Nephron progenitor cell (in vitro differentiated cells): Measurements from ENCODE around the gene GSTT2B.

Experiments
- DNase-seq: peaks from one replicate; pipeline ENCODE4 v3.0.0; 2021
- H3K27ac Mint-ChIP-seq: 2 replicates; pipeline ENCODE4 v1.8.0; 2021; ENCODE audit warnings: mild to moderate bottlenecking, moderate library complexity, mixed read lengths
- H3K27me3 Mint-ChIP-seq: 2 replicates; pipeline ENCODE4 v1.8.0; 2021; ENCODE audit warnings: mild to moderate bottlenecking, low read depth, mixed read lengths; ENCODE audit not compliant: poor library complexity
- H3K36me3 Mint-ChIP-seq: 2 replicates; pipeline ENCODE4 v1.8.0; 2021; ENCODE audit warnings: low read depth, mixed read lengths
- H3K4me1 Mint-ChIP-seq: 2 replicates; pipeline ENCODE4 v1.8.0; 2021; ENCODE audit warnings: mixed read lengths
- H3K4me3 Mint-ChIP-seq: 2 replicates; pipeline ENCODE4 v1.8.0; 2021; ENCODE audit warnings: mild to moderate bottlenecking, moderate library complexity, mixed read lengths
- H3K9me3 Mint-ChIP-seq: 2 replicates; pipeline ENCODE4 v1.8.0; 2021; ENCODE audit warnings: mild to moderate bottlenecking, moderate library complexity, mixed read lengths
- CTCF ChIP-seq: fragments of 200-600 bp; sonication (generic); IDR thresholded peaks from 2 replicates; pipeline ENCODE4 v1.5.0; 2021; ENCODE audit warnings: antibody characterized with exemption

GSTT2B gene

DNA sequence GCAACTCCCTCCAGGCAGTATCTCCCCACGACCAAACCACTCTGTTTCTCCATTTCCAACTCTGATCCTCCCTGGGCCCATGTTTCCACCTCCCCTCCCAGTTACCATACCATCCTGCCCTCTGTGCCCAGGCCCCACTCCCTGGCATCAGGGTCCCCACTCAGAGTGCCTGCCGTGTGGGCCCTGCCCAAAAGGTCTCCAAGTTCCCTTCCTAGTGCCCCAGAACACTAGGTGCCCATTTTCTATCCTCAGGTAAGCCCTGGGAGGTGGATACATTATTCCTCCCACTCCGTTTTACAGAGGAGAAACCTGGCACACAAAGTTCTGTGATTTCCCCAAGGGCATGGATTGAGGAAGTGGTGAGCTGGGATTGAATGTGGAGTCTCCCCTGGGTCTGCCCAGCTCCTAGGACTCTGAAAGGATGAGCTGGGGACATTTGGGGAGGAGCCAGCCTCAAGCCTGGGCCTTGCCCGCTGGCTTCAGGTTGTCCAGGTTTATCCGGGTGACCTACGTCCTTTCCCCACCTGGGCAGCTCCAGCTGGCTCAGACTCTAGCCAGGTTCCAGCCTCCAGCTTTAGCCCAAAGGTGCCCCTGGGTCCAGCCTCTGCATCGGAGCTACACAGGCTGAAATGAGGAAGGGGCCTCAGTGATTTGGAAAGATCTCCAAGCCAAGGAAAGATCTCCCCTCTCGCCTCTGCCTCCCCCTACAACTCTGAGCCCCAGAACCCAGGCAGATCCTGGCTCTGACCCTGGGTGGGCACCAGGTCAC lies 46.4 kb upstream of the GSTT2B start:
- H3K9me3 Mint-ChIP-seq, result no peaks in the 10 kb centered on the region
- no peak for TF ChIP-seq CTCF
- no peak for DNase-seq
- H3K27ac Mint-ChIP-seq, result no peak overlapping the region
- no peaks in the 10 kb centered on the region for H3K36me3 Mint-ChIP-seq
- H3K4me3 Mint-ChIP-seq, result no peak overlapping the region
- H3K4me1 Mint-ChIP-seq, result peaks cover 17% of the 10 kb centered on the region
- peaks cover 11% of the 10 kb centered on the region for H3K27me3 Mint-ChIP-seq

GRCh38 chr22:24006914-24007214 lies 45.9 kb upstream of the GSTT2B start:
- no peak for DNase-seq
- H3K4me1 Mint-ChIP-seq, result peaks cover 16% of the 10 kb centered on the region
- H3K36me3 Mint-ChIP-seq, result no peaks in the 10 kb centered on the region
- peaks cover 11% of the 10 kb centered on the region for H3K27me3 Mint-ChIP-seq
- H3K27ac Mint-ChIP-seq, result no peak overlapping the region
- H3K9me3 Mint-ChIP-seq, result no peaks in the 10 kb centered on the region
- no peak overlapping the region for H3K4me3 Mint-ChIP-seq
- no peak for TF ChIP-seq CTCF

DNA sequence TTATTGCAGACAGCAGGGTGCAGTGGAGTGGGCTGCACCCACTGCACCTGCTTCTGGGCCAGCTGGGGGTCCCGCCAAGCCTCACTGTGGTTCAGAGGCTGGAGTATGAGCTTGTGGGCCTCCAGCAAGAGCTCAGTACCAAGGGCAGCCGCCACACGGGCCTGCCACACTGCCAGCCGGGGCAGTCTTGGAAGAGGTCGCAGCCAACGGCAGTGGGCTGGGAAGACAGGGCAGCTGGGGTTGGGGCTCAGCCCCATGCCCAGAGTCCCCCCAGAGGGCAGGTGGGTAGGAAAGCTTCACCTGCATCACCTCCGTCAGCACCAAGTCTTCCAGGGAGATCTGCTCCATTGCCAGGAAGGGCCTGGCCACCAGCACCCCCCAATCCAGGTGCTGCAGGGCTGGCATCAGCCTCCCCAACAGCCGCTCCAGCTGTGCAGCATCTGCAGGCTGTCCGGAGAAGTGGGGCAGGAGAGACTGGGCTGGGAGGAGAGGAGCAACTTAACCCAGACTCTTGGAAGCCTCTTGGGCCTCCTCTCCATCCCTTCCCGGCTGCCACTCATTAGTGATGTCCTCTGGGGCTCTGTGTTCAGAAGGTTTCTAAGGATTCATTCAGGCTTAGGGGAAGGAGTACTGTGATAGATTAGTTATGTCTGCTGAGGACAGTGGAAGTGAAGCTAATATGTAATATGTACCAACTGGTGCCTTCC lies 45.4 kb upstream of the GSTT2B start:
- no peak for TF ChIP-seq CTCF
- H3K36me3 Mint-ChIP-seq, result no peaks in the 10 kb centered on the region
- DNase-seq, result no peak
- H3K9me3 Mint-ChIP-seq, result no peaks in the 10 kb centered on the region
- H3K4me1 Mint-ChIP-seq, result peaks cover 18% of the 10 kb centered on the region
- no peak overlapping the region for H3K4me3 Mint-ChIP-seq
- no peak overlapping the region for H3K27ac Mint-ChIP-seq
- peaks cover 12% of the 10 kb centered on the region for H3K27me3 Mint-ChIP-seq

- H3K4me1 Mint-ChIP-seq, result peaks cover 19% of the 10 kb centered on the region
- TF ChIP-seq CTCF, result no peak
- H3K27me3 Mint-ChIP-seq, result peaks cover 14% of the 10 kb centered on the region
- no peaks in the 10 kb centered on the region for H3K36me3 Mint-ChIP-seq
- no peaks in the 10 kb centered on the region for H3K9me3 Mint-ChIP-seq
- no peak for DNase-seq
- H3K4me3 Mint-ChIP-seq, result no peak within 1 kb of the TSS
- no peak within 1 kb of the TSS for H3K27ac Mint-ChIP-seq
Observed at GRCh38 chr22:24005201-24005600, 44.2 kb upstream of the GSTT2B start, which contains the start of gene GSTT4. TSS of gene GSTT4 (minus strand) at chr22:24005453. CDS start at chr22:24005356, 97 bp downstream.

DNA sequence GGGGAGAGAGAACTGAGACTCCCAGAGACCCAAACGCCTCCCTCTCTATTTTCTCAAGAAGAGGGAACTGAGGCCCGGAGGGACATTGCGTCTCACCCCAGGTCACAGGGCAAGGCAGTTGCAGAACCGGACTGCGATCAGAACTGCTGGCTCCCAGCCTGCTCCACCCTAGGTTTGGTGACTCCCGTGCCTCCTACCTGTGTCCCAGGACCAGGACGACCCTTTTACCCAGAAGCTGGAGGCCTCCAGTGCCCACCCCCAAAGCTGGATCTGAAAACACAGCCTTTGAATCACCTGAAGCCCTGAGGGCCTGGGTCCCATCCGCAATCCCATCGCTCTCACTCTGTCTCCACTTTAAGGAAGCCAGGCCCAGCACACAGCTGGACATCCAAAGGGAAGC lies 42.9 kb upstream of the GSTT2B start:
- no peak overlapping the region for H3K27ac Mint-ChIP-seq
- H3K36me3 Mint-ChIP-seq, result no peaks in the 10 kb centered on the region
- no peak for DNase-seq

More for the DNA sequence above, 42.9 kb upstream of the GSTT2B start:
- Mint-ChIP-seq H3K9me3 (no peaks in the 10 kb centered on the region), H3K27me3 (peaks cover 10% of the 10 kb centered on the region), H3K4me1 (peaks cover 23% of the 10 kb centered on the region), H3K4me3 (no peak overlapping the region)
- TF ChIP-seq CTCF, result no peak
